ENCODE measurements around the gene SRPX.

- TF ChIP-seq EZH2phosphoT487 (IDR thresholded peaks at IDR 0.05; ENCODE audit: borderline replicate concordance, low read depth) (no peak), CTCF (IDR thresholded peaks at IDR 0.05) (peak; percentile 43), YY1 (IDR thresholded peaks at IDR 0.05; ENCODE audit: low read depth) (no peak), REST (IDR thresholded peaks at IDR 0.05; ENCODE audit: low read depth, low read length) (no peak), GABPA (IDR thresholded peaks at IDR 0.05; ENCODE audit: low read depth) (no peak), GATA2 (CRISPR knock-in tag; IDR thresholded peaks at IDR 0.05) (no peak), EP300 (IDR thresholded peaks at IDR 0.05; ENCODE audit: borderline replicate concordance in 1 of 2, low read depth in 1 of 2, low read length in 1 of 2) (no peak), FOXJ3 (CRISPR knock-in tag; IDR thresholded peaks at IDR 0.05) (no peak)
- TF ChIP-seq, protein P1, sequence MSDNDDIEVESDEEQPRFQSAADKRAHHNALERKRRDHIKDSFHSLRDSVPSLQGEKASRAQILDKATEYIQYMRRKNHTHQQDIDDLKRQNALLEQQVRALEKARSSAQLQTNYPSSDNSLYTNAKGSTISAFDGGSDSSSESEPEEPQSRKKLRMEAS (IDR thresholded peaks at IDR 0.05; ENCODE audit: low read depth): 0 out of 2 replicates have a peak, but pooled peaks have one; percentile 41
- TF ChIP-seq, protein P2, sequence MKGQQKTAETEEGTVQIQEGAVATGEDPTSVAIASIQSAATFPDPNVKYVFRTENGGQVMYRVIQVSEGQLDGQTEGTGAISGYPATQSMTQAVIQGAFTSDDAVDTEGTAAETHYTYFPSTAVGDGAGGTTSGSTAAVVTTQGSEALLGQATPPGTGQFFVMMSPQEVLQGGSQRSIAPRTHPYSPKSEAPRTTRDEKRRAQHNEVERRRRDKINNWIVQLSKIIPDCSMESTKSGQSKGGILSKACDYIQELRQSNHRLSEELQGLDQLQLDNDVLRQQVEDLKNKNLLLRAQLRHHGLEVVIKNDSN (IDR thresholded peaks at IDR 0.05; ENCODE audit: borderline replicate concordance, low read depth): no peak
These were observed 652 bp downstream of the SRPX start for GRCh38 chrX:38220024-38220414.
